ENCODE results near the gene P2RY11. TPM values are rescaled to one million over a fixed set of nuclear protein-coding genes. Genes with fewer than 3 reads are reported as not detected.

The P2RY11 gene
- total RNA-seq, 1 experiment from 2014 or later, result 8.0 TPM

DNA sequence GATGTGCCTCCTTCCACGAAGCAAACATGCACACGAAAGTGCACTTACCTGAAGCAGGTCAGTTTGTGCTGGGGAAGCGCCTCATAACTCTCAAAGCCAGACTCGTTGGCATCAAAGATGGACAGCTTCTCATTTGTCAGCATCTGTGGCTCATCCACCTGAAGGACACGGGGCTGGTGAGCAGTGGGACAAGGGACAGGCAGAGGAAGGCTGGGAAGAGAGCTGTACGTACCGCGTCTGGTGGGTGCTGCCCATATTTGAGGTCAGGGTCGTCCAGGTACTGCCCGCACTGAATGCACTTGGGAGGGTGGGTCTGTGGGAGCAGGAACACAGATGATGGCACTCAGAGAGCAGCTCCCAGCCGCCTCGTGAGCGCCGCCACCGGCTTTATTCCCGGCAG is 48.1 kb downstream of the P2RY11 start:
- in situ Hi-C loops (cut with HindIII; ENCODE audit: low sequenced_read_pairs), result no loop called here

DNA sequence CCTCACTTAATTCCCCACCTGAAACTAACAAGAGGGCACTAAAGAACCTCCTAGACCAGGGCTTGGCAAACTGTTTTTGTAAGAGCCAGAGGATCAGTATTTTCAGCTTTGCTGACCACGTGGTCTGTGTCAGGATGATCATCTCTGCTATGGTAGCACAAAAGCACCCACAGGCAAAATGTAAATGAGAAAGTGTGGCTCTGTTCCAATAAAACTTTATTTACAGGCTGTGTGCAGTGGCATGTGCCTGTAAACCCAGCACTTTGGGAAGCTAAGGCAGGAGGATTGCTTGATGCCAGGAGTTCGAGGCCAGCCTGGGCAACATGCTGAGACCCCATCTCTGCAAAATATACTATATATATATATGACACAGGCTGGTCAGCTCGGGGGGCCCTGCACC is 52.0 kb downstream of the P2RY11 start:
- in situ Hi-C loops (cut with HindIII; ENCODE audit: low sequenced_read_pairs), result no loop called here
- DNase-seq (ENCODE audit: low spot score), result no peak

More for the DNA sequence above, 48.1 kb downstream of the P2RY11 start:
- no peak for DNase-seq (ENCODE audit: low spot score)

Other genes with a start within 250 kb of the P2RY11 start
- gene OLFM2, start 175.2 kb upstream of the P2RY11 start, total RNA-seq (2014; rRNA removed; shearing (Covaris generic)), result 5.8 and 11.5 TPM in 2 replicates
- not detected in 2 replicates for gene COL5A3, start 101.2 kb upstream of the P2RY11 start, total RNA-seq (2014; rRNA removed; shearing (Covaris generic))
- gene RDH8, start 98.2 kb upstream of the P2RY11 start, total RNA-seq (2014; rRNA removed; shearing (Covaris generic)), result not detected in 2 replicates
- 9.5 and 10.8 TPM in 2 replicates for gene SHFL, start 25.4 kb upstream of the P2RY11 start, total RNA-seq (2014; rRNA removed; shearing (Covaris generic))
- gene ANGPTL6, start 9.0 kb upstream of the P2RY11 start, total RNA-seq (2014; rRNA removed; shearing (Covaris generic)), result 0.18 and 0.64 TPM in 2 replicates
- gene PPAN, start 5.3 kb upstream of the P2RY11 start, total RNA-seq (2014; rRNA removed; shearing (Covaris generic)), result 77.4 and 104 TPM in 2 replicates
- 356 and 383 TPM in 2 replicates for gene EIF3G, start 8.2 kb downstream of the P2RY11 start, total RNA-seq (2014; rRNA removed; shearing (Covaris generic))
- 36.9 and 72.9 TPM in 2 replicates for gene DNMT1, start 83.3 kb downstream of the P2RY11 start, total RNA-seq (2014; rRNA removed; shearing (Covaris generic))
- gene S1PR2, start 119.6 kb downstream of the P2RY11 start, total RNA-seq (2014; rRNA removed; shearing (Covaris generic)), result 8.0 and 14.0 TPM in 2 replicates
- gene MRPL4, start 140.5 kb downstream of the P2RY11 start, total RNA-seq (2014; rRNA removed; shearing (Covaris generic)), result 134 and 137 TPM in 2 replicates
- gene ICAM1, start 159.4 kb downstream of the P2RY11 start, total RNA-seq (2014; rRNA removed; shearing (Covaris generic)), result 14.5 and 16.9 TPM in 2 replicates
- 2.4 and 7.1 TPM in 2 replicates for gene ICAM4, start 175.3 kb downstream of the P2RY11 start, total RNA-seq (2014; rRNA removed; shearing (Covaris generic))
- 13.2 and 14.8 TPM in 2 replicates for gene ICAM5, start 178.3 kb downstream of the P2RY11 start, total RNA-seq (2014; rRNA removed; shearing (Covaris generic))
- 0.55 and 1.6 TPM in 2 replicates for gene ZGLP1, start 198.1 kb downstream of the P2RY11 start, total RNA-seq (2014; rRNA removed; shearing (Covaris generic))
- gene FDX2, start 204.3 kb downstream of the P2RY11 start, total RNA-seq (2014; rRNA removed; shearing (Covaris generic)), result 25.2 and 26.2 TPM in 2 replicates
- gene RAVER1, start 221.8 kb downstream of the P2RY11 start, total RNA-seq (2014; rRNA removed; shearing (Covaris generic)), result 21.8 and 22.7 TPM in 2 replicates
- 21.8 and 23.8 TPM in 2 replicates for gene ICAM3, start 227.9 kb downstream of the P2RY11 start, total RNA-seq (2014; rRNA removed; shearing (Covaris generic))

Measured in G401 (cell line).